Measurements from ENCODE around the gene STK10.

The STK10 gene

GRCh38 chr5:172049226-172049796, 138.7 kb downstream of the STK10 start:
- DNase-seq (ENCODE audit: low spot score), result no peak

GRCh38 chr5:172048539-172049101, 139.4 kb downstream of the STK10 start:
- no peak for DNase-seq (ENCODE audit: low spot score)
- no peak for TF ChIP-seq CTCF (IDR thresholded peaks at IDR 0.05; ENCODE audit: extremely low read depth, missing control alignments)

More at GRCh38 chr5:172049226-172049796, 138.7 kb downstream of the STK10 start:
- TF ChIP-seq CTCF (IDR thresholded peaks at IDR 0.05; ENCODE audit: extremely low read depth, missing control alignments), result no peak

GRCh38 chr5:172048170-172048422, 139.9 kb downstream of the STK10 start:
- no peak for TF ChIP-seq CTCF (IDR thresholded peaks at IDR 0.05; ENCODE audit: extremely low read depth, missing control alignments)
- DNase-seq (ENCODE audit: low spot score), result no peak

- TF ChIP-seq CTCF (IDR thresholded peaks at IDR 0.05; ENCODE audit: extremely low read depth, missing control alignments), result no peak
These were observed 141.4 kb downstream of the STK10 start for GRCh38 chr5:172046593-172046992.

GRCh38 chr5:172045315-172045632, 142.8 kb downstream of the STK10 start:
- DNase-seq (ENCODE audit: low spot score), result no peak
- TF ChIP-seq CTCF (IDR thresholded peaks at IDR 0.05; ENCODE audit: extremely low read depth, missing control alignments), result no peak

More at GRCh38 chr5:172046593-172046992, 141.4 kb downstream of the STK10 start:
- no peak for DNase-seq (ENCODE audit: low spot score)

- TF ChIP-seq CTCF (IDR thresholded peaks at IDR 0.05; ENCODE audit: extremely low read depth, missing control alignments), result no peak
- no peak for DNase-seq (ENCODE audit: low spot score)
These were observed 143.3 kb downstream of the STK10 start for GRCh38 chr5:172044631-172045314.

GRCh38 chr5:172043865-172044264, 144.2 kb downstream of the STK10 start:
- TF ChIP-seq CTCF (IDR thresholded peaks at IDR 0.05; ENCODE audit: extremely low read depth, missing control alignments), result no peak
- no peak for DNase-seq (ENCODE audit: low spot score)
